HG02970 (cell line): Measurements from ENCODE around the gene CEACAM16.
"Not testable (repeated sequence)": the region's sequence is repeated elsewhere in the genome, so short reads cannot be mapped to it uniquely, and the experiment has no call there.

Source experiments
- ATAC-seq: cut with Tn5 transposase; IDR thresholded peaks from one replicate; pipeline ENCODE4 v1.9.1; 2021; ENCODE audit warnings: mild to moderate bottlenecking, moderate library complexity, moderate number of reproducible peaks; ENCODE audit not compliant: unreplicated experiment, low FRiP score

Gene CEACAM16

DNA sequence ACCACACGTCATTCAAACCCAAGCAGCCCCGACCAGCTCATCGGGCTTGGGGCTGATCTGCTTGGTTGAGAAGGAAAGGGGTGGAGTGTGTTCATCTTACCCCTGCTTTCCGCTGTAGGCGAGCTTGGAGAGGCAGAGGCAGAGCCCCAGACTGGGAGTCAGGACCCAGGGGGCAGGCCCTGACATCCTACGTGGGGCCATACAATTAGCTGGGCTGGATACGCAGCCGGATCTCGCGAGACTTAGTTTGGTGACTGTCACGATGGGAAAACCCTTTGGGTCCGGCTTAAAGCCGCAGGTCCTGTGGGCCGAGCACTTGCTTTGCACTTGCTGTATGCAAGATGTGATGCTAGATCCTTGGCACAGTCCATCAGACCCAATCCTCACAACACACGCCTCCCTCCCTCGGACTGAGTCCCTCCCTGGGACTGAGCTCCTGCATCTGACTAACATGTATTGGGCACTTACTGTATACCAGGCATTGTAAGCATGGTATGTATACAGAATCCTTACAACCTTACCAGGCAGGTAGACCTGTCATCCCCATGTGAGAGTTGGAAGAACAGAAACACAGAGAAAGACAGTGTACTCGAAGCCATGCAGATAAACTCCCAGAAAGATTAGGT is 3.7 kb downstream of the CEACAM16 start:
- no peak for ATAC-seq

- ATAC-seq: no peak
These were observed 4.6 kb downstream of the CEACAM16 start for GRCh38 chr19:44703336-44704078.

DNA sequence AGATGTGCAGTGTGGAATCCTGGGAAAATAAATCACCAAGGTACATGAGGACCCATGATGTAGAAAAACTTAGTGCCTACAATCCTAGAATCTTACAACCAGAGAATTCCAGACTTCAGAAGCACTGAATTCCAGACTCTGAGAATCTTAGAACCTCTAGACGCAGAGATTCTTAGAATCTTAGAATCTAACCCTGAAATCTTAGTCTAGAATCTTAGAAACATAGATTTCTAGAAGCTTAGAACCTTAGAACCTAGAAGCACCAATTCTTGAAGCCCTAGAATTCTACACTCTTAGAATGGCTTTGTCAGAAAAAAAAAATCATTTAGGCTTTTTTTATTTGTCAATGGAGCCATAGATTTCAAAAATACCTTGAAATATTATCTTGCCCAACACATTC is 6.0 kb downstream of the CEACAM16 start:
- no peak for ATAC-seq

- ATAC-seq: no peak
These were observed 6.6 kb downstream of the CEACAM16 start for GRCh38 chr19:44705502-44706010.

DNA sequence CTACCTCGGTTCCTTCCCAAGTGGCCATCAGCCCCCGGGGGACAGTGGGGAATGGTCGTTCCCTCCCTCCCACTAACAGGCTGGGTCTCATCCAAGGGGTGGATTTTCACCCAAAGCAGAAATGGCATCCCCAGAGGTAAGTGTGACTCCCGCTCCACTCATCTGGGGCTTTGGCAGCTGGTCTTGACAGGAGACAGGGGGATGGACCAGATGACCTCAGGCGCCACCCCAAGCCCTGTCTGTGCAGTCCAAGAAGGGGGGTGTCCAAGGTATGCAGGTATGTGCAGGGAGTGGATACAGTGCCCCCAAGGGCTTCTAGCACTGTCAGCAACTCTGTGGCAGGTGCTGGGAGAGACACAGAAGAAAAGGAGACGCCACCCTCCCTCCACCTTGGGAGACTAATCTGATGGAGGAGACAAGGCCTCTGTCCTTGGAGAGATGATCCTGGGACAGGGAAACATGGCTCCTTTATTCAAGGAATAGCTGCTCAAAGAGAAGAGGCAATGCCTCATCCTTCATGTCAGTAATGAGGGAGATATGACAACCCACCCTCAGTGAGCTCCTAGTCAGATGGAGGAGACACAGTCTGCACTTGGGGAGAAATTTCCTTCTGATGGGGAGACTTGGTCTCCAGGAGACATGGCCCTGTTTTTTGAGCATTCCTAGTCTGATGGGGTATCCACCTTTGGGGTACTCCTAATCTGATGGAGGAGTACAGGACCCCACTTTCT is 7.7 kb downstream of the CEACAM16 start:
- ATAC-seq: no peak

- ATAC-seq: no peak
These were observed 8.8 kb downstream of the CEACAM16 start for GRCh38 chr19:44707794-44708193.

DNA sequence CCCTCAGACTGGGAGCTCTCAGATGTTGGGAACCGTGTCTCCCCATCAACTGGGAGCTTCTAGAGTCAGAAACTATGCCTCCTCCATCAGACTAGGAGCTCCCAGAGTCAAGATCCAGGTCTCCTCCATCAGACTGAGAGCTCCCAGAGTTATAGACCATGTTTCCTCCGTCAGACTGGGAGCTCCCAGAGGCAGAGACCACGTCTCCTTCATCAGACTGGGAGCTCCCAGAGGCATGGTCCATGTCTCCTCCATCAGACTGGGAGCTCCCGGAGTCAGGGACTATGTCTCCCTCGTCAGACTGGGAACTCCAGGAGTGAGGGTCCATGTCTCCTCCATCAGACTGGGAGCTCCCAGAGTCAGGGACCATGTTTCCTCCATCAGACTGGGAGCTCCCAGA is 10.0 kb downstream of the CEACAM16 start:
- no peak for ATAC-seq

DNA sequence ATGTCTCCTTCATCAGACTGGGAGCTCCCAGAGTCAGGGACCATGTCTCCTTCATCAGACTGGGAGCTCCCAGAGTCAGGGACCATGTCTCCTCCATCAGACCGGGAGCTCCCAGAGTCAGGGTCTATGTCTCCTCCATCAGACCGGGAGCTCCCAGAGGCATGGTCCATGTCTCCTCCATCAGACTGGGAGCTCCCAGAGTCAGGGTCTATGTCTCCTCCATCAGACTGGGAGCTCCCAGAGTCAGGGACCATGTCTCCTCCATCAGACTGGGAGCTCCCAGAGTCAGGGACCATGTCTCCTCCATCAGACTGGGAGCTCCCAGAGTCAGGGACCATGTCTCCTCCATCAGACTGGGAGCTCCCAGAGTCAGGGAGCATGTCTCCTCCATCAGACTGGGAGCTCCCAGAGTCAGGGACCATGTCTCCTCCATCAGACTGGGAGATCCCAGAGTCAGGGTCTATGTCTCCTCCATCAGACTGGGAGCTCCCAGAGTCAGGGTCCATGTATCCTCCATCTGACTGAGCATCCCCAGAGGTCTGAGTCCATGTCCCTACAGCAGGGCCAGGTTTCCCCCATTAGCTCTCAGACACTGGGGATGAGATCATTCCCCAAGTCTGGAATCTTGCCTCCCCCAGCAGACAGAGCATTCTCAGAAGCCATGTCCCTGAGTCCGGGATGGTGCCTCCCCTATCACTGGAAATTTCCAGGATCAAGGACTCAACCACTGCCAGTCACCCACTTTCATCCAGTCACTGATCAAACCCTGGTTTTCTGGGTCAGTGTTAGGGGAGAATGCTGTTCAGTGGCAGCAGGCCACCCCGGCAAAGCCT is 10.7 kb downstream of the CEACAM16 start:
- ATAC-seq: not testable (repeated sequence)

GRCh38 chr19:44710483-44710882 is 11.5 kb downstream of the CEACAM16 start:
- no peak for ATAC-seq

GRCh38 chr19:44712864-44713515 is 14.0 kb downstream of the CEACAM16 start:
- ATAC-seq: no peak

GRCh38 chr19:44714597-44715169 is 15.7 kb downstream of the CEACAM16 start:
- ATAC-seq: no peak

GRCh38 chr19:44717603-44718002 is 18.7 kb downstream of the CEACAM16 start:
- ATAC-seq: no peak

- no peak for ATAC-seq
These were observed 19.7 kb downstream of the CEACAM16 start for GRCh38 chr19:44718441-44719261.

DNA sequence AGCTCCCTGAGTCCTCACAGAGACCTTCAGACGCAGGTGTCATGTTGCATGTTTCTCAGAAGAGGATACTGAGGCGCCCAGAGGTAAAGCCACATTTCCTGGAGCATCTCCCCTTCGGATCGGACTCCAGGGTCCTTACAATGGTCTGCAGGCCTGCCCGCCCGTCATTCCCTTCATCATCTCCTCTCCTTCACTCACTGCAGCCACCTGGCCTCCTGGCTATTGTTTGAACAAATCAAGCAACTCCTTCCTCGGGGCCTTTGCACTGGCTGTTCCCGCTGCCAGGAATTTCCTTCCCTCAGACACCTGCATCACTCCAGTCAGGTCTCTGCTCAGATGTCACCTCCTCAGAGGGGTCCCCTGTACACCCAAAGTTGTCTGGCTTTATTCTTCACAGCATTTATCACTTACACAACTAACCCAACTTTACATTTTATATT is 20.3 kb downstream of the CEACAM16 start:
- ATAC-seq: no peak

GRCh38 chr19:44720396-44720795 is 21.4 kb downstream of the CEACAM16 start:
- ATAC-seq: not testable (repeated sequence)

- no peak for ATAC-seq
These were observed 22.0 kb downstream of the CEACAM16 start for GRCh38 chr19:44720945-44721344.

DNA sequence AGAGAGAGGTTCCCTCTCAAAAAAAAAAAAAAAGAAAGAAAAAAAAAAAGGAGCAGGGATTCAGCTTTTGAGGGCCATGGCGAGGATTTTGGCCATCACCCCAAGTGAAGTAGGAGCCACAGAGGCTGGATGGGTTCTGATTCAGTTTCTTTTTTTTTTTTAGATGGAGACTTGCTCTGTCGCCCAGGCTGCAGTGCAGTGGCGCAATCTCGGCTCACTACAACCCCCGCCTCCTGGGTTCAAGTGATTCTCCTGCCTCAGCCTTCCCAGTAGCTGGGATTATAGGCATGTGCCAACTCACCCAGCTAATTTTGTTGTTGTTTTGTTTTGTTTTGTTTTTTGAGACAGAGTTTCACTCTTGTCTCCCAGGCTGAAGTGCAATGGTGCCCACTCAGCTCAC is 22.4 kb downstream of the CEACAM16 start:
- not testable (repeated sequence) for ATAC-seq
